GM18511 (cell line): ENCODE data around the gene IL6ST.
"Not testable (repeated sequence)": the region's sequence is repeated elsewhere in the genome, so short reads cannot be mapped to it uniquely, and the experiment has no call there.

Experiments
- ATAC-seq: cut with Tn5 transposase; IDR thresholded peaks from one replicate; pipeline ENCODE4 v1.9.1; 2021; ENCODE audit warnings: mild to moderate bottlenecking, moderate library complexity; ENCODE audit not compliant: unreplicated experiment

Gene IL6ST

DNA sequence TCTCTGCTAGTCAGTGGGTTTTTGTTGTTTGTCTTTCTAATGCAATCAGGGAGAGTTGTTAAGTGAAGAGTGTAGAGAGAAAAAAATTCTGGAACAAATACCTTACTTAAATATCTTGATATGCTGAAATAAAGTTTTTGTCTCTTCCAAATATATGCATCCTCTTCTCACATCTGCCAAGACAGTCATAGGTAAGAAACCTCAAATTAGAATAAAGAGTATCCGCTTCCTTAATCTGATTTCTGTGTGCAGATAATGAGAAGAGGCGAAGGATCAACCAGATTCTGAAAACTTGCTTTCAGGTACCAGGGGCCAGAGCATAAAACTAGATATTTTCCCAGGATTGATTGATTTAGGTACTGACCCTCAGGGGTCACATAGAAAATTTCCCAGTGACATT is 11.3 kb upstream of the IL6ST start:
- ATAC-seq = no peak

DNA sequence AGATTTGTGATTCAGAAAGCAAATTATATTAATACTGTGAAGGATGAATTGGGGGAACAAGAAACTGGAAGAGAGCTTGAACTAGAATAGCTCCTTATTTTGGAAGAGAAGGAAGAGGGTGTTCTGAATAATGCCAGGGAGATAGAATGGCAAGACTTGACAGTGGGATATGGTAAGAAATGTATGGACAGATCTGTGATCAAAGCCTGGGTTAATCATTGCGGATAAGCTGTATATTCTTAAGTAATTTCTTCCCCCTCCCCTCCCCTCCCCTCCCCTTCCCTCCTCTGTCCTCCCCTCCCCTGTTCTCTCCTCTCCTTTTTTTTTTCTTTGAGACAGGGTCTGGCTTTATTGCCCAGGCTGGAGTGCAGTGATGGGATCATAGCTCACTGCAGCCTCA is 10.1 kb upstream of the IL6ST start:
- ATAC-seq = no peak

DNA sequence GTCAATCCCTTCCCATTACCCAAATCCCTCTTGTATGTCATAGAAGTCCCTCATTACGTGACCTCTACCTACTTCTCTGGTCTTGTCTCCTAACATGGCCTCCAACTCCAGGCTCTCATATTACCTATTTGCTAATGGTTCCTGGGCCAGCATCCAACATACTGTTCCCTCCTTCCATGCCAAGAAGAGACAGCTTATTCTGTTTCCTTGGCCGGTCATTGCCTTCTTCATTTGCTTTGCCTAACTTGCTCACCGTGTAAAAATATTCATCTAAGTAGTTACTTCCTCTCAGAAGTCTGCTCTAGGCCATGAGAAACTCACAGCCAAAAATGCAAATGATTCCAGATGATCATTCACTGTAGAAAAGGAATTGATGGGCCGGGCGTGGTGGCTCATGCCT is 8.9 kb upstream of the IL6ST start:
- no peak for ATAC-seq

DNA sequence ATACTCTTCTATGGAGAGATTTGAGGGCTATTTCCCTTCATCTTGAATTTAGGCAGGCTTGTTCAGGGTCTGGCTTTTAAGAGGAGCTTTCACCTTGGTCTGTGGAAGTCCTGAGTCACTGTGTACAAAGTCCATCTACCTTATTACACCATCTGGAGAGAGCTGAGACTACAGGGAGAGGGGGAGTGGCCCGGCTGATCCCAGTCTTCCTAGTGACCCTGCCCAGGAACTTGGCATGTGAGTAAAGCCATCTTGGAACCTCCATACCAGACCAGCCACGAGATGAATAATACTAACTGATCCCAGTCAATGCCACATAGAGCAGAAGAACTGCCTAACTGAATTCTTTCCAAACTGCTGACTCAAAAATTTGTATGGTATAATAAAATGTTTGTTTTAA is 8.4 kb upstream of the IL6ST start:
- ATAC-seq = no peak

DNA sequence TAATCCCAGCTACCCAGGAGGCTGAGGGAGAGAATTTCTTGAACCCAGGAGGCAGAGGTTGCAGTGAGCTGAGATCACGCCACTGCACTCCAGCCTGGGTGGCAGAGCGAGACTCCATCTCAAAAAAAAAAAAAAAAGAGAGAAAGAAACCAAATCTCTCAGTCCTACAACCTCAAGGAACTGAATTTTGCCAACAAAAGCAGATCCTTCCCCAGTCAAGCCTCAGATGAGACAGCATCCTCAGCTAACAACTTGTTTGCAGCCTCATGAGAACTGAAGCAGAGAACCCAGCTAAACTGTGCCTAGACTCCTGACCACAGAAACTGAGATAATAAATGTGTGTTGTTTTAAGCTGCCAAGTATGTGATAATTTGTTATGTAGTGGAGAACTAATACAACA is 7.5 kb upstream of the IL6ST start:
- ATAC-seq = no peak

DNA sequence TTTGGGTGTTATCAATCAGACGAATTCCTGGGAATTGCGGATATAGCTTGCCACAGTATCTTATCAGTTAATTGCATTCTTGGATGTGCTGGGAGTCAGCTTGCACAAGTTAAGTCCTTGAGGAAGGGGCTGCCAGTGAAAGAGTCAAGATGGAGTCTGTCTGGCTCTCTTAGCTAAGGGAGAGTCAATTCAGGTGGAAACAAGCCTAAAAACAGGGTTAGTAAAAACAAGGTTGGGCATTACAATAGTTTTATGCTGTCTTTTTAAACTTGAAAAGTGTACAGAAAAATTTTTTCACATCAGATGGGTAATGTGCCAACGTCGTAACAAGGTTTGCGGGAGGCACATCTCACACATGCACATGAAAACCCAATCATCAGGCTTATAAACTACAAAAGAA is 5.5 kb upstream of the IL6ST start:
- not testable (repeated sequence) for ATAC-seq

DNA sequence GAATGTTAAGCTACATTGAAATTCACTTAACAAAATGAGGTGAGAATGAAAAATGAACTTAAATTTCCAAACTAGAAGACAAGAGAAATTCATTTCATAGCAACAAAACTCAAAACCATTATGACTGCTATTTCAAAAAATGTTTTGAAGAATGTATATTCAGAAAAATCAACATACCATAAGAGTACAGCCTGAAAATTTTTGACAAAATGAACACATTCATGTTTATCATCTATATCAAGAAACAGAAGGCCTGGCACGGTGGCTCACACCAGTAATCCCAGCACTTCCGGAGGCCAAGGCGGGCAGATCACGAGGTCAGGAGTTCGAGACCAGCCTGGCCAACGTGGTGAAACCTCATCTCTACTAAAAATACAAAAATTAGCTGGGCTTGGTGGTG is 4.2 kb upstream of the IL6ST start:
- no peak for ATAC-seq

DNA sequence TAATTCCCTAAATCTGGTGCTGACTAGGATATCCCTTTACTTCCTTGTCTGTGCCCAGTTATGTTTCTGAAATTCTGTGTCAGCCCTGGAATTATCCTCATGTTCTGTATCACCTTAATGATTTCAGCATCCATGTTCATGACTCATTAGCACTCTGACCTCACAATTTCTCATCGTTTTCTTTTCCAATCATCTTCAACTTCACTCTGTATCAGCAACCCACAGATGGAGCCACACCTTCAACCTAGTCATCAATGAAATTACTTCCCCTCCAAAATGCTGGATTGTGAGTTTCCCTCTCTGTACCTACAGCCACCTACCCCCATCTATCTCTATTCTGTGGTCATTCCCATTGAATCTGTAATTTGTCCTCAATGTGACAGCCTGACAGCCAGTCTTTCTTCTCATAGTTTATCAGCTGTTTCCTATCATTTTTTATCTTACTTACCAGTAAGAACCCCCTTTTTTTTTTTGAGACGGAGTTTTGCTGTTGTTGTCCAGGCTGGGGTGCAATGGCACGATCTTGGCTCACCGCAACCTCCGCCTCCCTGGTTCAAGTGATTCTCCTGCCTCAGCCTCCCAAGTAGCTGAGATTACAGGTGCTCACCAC is 3.1 kb upstream of the IL6ST start:
- no peak for ATAC-seq

DNA sequence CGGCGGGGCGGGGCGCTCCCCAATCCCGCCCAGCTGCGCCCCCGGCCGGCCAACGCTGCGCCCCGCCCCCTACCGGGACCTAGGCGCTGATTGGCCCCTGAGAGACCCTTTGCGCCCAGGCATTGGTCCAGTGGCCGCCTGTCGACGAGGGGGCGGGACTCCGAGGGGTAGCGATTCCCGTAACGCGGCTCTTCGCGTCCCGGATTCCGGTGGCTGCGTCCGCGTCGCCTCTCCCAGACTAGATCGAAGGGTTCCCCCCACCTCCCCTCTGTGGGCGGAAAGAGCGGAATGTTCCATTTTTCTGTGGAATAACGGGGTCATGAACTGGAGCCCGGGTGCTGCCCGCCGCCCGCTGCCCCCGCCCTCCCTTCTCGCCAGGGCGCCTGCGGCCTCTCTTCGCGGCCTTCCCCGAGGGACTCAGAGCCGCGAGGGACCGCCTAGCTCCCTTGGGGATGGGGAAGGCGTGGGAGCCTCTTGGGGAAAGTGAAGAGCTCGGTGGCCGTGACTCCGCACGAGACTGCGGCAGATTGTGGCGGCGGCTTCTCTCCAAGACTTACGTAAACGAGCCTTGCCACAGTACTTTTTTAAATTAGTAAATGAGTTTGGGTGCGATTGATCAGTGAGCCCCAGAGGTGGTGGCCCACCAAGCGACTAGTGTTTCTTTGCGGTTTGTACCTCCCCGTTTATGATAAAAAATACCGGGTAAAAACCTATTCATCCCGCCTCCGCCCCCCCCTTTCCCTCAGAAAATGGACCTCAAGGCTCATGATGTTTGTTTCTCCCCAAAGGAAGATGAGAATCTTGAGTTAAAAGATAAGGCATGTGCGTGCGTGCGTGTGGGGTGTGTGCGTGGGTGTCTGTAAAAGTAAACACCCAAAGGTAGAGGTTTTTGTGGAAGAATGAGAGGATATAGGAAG is 493 bp upstream of the IL6ST start:
- peak; percentile 96 for ATAC-seq

DNA sequence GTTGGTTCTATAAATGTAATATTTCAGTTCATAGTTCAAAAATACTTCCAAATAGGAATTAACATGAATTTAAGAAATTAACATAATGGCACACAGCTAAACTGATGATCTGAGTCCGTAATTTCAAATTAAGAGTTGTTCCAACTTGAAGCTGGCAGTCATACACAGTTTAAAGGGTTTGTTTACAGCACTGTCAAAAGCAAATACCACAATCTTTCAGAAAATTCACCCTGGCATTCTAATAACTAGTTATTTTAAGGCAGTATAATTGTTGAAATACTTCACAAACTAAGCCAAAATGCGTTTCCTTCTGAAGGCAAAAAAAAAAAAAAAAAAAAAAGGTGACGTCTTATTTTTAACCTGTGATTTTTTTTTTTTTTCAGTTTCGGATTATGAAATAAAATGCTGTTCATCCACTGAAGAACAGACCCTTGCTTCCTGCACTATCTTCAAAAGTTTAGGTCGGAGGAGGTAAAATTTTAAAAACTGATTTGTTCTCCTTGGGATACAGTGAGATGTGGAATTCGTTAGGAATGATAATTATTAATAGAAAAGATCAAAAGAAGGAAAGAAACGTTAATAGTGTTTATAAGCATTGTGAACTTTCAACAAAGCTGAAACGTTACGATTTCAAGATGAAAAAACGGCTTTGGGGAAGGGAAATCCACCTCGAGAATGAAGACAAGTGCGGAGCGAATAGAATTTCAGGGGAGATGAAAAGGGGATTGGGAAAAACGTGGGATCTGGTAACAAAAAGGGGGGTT is 850 bp downstream of the IL6ST start:
- no peak for ATAC-seq

DNA sequence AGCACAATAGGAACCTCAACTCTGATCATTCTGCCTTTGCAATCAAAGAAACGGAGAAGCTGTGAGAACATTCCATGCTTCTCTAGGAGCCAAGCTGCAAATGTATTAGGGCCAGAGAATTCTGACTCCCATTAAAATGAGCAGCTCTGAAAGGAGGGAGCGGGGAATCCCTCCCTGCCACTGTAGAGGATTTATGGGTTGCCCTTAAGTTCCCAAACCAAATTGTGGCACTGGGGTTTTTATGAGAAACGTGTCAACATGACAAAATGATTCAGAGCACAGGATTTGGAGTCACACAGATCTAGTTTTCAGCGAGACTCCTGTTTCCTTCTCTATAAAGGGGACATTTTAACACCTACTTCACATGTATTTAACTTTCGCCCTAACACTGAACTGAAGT is 1.8 kb downstream of the IL6ST start:
- no peak for ATAC-seq

DNA sequence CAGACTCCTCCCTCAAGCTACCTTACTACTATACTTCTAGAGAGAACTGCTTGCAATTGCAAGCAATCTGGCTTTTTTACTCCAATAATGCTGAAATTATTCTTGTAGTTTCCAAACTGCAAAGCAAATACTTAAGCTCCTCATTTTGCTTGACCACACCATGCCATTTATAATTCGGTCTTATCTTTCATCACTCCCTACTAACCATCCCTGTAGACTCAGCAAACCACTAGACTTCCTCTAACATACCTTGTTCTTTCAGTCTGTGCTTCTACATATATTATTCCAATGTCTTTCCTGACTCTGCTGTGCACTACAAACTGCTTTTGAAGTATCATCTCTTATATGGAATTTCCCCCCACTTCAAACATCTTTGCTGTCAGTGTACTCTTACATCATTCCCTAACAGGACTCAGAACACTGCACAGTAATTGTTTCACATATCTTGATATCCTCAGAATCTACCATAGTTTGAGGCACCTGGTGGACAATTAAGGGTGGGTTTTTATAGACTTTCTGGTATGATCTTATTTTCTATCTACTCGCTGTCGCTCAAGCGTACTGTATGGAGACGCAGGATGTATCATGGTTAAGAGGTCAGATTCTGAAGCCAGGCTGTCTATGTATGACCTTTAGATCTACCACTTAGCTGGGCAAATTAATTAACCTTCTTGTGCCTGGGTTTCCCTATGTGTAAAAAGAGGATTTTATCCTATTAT is 2.8 kb downstream of the IL6ST start:
- ATAC-seq = no peak

DNA sequence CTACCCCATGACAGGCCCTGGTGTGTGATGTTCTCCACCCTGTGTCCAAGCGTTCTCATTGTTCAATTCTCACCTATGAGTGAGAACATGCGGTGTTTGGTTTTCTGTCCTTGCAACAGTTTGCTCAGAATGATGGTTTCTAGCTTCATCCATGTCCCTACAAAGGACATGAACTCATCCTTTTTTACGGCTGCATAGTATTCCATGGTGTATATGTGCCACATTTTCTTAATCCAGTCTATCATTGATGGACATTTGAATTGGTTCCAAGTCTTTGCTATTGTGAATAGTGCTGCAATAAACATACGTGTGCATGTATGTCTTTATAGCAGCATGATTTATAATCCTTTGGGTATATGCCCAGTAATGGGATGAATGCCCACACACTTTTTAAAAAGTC is 3.9 kb downstream of the IL6ST start:
- ATAC-seq = not testable (repeated sequence)

DNA sequence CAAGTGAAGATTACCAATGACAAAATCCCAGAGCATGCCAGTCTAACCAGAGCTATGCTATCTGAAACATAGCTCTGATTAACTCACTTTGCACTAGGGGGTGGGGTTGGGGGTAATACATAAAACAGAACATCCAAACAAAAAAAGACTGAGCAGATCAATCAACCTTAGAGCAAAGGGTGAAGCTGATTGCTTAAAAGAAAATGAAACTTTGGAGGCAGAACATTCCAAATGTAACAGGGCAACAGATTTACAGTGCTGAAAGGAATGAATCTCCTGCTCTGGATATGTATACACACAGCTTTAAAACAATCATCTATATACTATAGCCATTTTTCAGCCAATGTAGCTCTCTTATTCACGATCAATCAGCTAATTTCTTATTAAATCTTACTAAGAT is 4.9 kb downstream of the IL6ST start:
- no peak for ATAC-seq

DNA sequence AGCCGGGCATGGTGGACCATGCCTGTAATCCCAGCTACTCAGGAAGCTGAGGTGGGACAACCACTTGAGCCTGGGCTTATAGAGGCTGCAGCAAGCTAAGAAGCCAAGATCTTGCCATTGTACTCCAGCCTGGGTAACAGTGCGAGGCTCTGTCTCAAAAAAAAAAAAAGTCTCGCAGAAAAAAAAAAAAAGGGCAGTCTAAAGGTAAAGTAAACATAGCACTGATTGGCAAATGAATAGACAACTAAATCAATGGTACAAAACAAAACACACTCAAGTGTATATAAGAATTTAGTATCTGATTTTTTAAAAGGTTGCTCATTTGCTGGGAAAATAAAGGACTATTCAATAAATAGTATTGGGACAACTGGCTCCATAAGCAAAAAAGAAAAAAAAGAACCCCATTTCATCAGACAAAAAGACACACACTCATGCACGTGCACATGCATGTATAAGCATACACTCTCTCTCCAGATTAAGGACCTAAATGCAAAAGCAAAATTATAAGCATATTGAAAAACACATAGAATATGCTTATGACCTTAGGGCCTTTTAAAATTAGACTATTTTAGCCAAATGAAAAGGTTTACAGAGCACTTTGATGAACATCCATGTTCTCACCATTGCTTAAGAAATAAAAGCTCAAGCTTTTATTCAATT is 5.7 kb downstream of the IL6ST start:
- no peak for ATAC-seq

DNA sequence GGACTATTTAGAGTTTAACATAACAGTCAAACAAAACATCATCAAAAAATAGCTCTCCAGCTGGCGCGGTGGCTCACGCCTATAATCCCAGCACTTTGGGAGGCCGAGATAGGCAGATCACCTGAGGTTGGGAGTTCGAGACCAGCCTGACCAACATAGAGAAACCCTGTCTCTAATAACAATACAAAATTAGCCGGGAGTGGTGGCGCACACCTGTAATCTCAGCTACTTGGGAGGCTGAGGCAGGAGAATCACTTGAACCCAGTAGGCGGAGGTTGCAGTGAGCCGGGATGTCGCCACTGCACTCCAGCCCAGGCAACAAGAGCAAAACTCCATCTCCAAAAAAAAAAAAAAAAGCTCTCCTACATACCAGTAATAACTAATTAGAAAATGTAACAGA is 6.3 kb downstream of the IL6ST start:
- not testable (repeated sequence) for ATAC-seq

DNA sequence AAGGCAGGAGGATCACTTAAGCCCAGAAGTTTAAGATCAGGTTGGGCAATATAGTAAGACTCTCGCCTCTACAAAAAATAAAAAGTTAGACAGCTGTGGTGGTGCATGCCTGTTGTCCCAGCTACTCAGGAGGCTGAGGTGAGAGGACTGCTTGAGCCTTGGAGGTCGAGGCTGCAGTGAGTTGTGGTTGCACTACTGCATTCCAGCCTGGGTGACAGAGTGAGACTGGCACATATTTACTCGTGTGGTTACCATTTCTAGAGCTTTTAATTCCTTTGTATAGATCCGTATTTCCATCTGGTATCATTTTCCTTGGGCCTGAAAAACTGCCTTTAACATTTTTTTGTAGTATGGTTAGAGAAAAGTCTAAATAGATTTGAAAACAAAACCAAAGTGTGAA is 7.8 kb downstream of the IL6ST start:
- ATAC-seq = no peak

DNA sequence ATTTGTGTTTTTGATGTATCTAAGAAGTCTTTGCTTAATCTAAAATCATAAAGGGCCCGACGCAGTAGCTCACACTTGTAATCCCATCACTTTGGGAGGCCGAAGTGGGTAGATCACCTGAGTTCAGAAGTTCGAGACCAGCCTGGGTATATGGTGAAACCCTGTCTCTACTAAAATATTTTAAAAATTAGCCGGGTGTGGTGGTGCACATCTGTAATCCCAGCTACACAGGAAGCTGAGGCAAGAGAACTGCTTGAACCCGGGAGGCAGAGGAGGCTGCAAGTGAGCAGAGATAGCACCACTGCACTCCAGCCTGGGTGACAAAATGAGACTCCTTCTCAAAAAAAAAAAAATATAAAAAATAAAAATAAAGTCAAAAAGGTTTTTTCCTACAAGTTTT is 9.6 kb downstream of the IL6ST start:
- ATAC-seq = no peak

DNA sequence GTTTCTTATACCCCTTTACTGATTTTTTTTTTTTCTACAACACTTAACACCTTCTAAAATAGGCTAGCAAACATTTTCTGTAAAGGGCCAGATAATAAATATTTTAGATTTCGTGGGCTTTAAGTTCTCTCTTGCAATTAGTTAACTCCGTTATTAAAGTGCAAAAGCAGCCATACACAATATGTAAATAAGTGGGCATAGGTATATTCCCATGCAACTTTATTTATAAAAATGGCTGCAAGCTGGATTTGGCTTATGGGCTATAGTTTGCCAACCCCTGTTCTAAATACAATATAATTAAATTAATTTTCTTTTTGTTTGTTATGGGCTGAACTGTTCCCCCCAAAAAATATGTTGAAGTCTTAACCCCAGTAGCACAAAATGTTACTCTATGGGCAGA is 10.8 kb downstream of the IL6ST start:
- ATAC-seq = no peak

DNA sequence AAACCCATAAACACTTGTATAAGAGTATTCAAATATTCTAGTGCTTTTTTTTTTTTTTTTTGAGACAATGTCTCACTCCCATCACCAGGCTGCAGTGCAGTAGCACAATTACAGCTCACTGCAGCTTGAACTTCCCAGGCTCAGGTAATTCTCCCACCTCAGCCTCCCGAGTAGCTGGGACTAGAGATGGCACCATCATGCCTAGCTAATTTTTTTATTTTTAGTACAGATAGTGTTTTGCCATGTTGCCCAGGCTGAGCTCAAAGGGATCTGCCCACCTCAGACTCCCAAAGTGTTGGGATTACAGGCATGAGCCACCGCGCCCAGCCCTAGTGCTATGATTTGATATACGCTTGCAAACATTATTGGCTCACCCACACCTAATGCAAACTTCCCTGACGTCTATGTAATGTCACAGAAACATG is 11.8 kb downstream of the IL6ST start:
- no peak for ATAC-seq

DNA sequence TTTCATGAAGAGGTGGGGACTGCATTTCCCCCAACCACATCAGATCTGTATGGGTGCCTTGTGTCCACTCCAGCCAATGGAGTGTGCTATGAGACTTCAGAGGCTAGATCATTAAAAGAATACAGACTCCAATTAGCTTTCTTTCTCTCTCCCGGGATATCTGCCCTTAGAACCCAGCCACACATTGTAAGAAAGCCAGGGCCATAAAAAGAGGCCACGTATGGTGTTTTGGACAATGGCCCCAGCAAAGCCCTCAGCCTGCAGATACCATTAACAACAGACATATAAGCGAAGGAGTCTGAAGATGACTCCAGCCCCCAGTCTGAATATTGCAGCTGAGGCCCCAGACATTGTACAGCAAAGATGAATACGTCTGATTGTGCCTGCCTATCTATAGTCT is 21.5 kb downstream of the IL6ST start:
- no peak for ATAC-seq
